Sigmoid colon (tissue), 7 donors: ENCODE results near the gene C1QA. TPM values are rescaled to one million over a fixed set of nuclear protein-coding genes. Genes with fewer than 3 reads are reported as not detected.

Experiments
- DNase-seq: peaks from one replicate; pipeline ENCODE4 v3.0.0-alpha.2; 2019
- H3K27ac ChIP-seq, 4 donors: fragments of 200-600 bp; sonication (generic); one replicate each; pipeline ENCODE4 v1.5.1; 2016 to 2019; ENCODE audit warnings: mild to moderate bottlenecking in 1 of 4
- H3K27me3 ChIP-seq, 3 donors: fragments of 200-600 bp; sonication (generic); one replicate each; pipeline ENCODE4 v1.5.1; 2019; ENCODE audit warnings: mild to moderate bottlenecking in 1 of 3
- H3K36me3 ChIP-seq, 4 donors: fragments of 200-600 bp; sonication (generic); one replicate each; pipeline ENCODE4 v1.5.1; 2016 to 2019
- H3K4me1 ChIP-seq, 4 donors: fragments of 200-600 bp; sonication (generic); one replicate each; pipeline ENCODE4 v1.5.1; 2017 to 2019
- H3K4me3 ChIP-seq, 4 donors: fragments of 200-600 bp; sonication (generic); one replicate each; pipeline ENCODE4 v1.5.1; 2017 to 2019; ENCODE audit warnings: mild to moderate bottlenecking in 2 of 4, moderate library complexity in 1 of 4
- H3K9me3 ChIP-seq, 4 donors: fragments of 200-600 bp in 3 of 4; sonication (generic) in 3 of 4; one replicate each; pipeline versions ENCODE4 v1.5.1 to v1.6.1; 2013 to 2019
- CTCF ChIP-seq, 4 experiments: fragments of 450-650 bp in 3 of 4; fragments of 200-600 bp in 1 of 4; IDR thresholded peaks; one replicate each; pipeline ENCODE4 v1.5.1; 2016 to 2019; ENCODE audit warnings: antibody characterized with exemption in 4 of 4, mild to moderate bottlenecking in 3 of 4, moderate library complexity in 2 of 4
- EP300 ChIP-seq, 4 donors: sonication (generic); formaldehyde crosslinking; IDR thresholded peaks; one replicate each; pipeline ENCODE4 v1.6.1; 2017; ENCODE audit warnings: antibody characterized with exemption in 4 of 4
- POLR2A ChIP-seq, 2 donors: fragments of 450-650 bp; IDR thresholded peaks; one replicate each; pipeline ENCODE4 v1.6.1; 2016; ENCODE audit warnings: antibody characterized with exemption in 2 of 2, mild to moderate bottlenecking in 2 of 2, moderate library complexity in 2 of 2
- POLR2AphosphoS5 ChIP-seq, 4 donors: sonication (generic); formaldehyde crosslinking; IDR thresholded peaks; one replicate each; pipeline ENCODE4 v1.6.1; 2017; ENCODE audit warnings: antibody characterized with exemption in 4 of 4
- whole genome bisulfite sequencing, 2 donors: extraction: QIAGEN DNeasy Blood & Tissue Kit; methylation state at CpG; one replicate each; pipeline ENCODE4 v1.1.7; 2013; 5-methylcytosine and 5-hydroxymethylcytosine counted together
- intact Hi-C: fragments of 100-400 bp; cut with DNase I; formaldehyde crosslinking; loops from one replicate; pipeline ENCODE4 v1.15.1; 2023
- polyA plus RNA-seq, 3 donors: library from polyadenylated mRNA; stranded (reverse); fragments of 200-250 nt; gene quantifications; one replicate each; pipeline ENCODE4 v1.2.3, GENCODE V29; 2013
- total RNA-seq, 4 donors: library from RNA; depleted of rRNA; stranded (reverse); fragments of >200 nt; gene quantifications; one replicate each; pipeline ENCODE4 v1.1.0, GENCODE V29; 2016
- donor health status: healthy with polysubstance abuse.
- donor health status: Bipolar disorder and iron deficiency.
- donor health status: healthy.

The C1QA gene
- total and polyA plus RNA-seq, 7 donors = 80.3 to 523 (median 226) TPM

DNA sequence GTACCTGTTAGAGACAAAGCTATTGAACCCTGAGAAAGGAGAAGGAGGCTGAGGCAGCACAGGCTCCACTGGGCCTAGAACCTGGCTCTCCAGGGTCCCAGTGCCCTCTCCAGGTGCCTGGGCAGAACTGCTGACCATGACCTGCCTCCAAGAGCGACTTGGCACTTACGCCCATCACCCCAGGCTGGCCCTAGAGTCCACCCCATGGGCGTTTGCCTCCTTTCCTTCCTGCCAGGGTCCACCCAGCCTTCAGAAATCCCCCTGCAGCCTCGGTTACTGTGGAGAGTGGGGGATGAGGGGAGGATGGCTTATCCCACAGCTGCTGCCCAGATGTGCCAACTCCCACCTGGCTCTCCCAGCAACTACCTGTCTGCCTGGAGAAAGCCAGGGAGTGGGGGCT is 14.7 kb upstream of the C1QA start:
- no peaks in the 10 kb centered on the region for H3K9me3 ChIP-seq
- H3K27ac ChIP-seq = no peak overlapping the region
- no peak for DNase-seq
- TF ChIP-seq CTCF (IDR thresholded peaks at IDR 0.05) = no peak
- TF ChIP-seq EP300 (IDR thresholded peaks at IDR 0.05) = no peak
- TF ChIP-seq POLR2AphosphoS5 (IDR thresholded peaks at IDR 0.05) = no peak
- no peak for TF ChIP-seq POLR2A (IDR thresholded peaks at IDR 0.05)
- intact Hi-C loops = no loop called here
- H3K4me3 ChIP-seq = no peak overlapping the region
- H3K27me3 ChIP-seq = peaks cover 3 to 87% (median 57%) of the 10 kb centered on the region in 3 donors
- no peaks in the 10 kb centered on the region for H3K4me1 ChIP-seq
- no peaks in the 10 kb centered on the region for H3K36me3 ChIP-seq
- 56 to 60% methylated on average over 4 of the region's 4 CpGs for WGBS, 2 donors

- intact Hi-C loops = no loop called here
- no peak for DNase-seq
- Histone ChIP-seq H3K4me3 (no peak overlapping the region), H3K4me1 (no peaks in the 10 kb centered on the region), H3K36me3 (no peaks in the 10 kb centered on the region), H3K27me3 (peaks cover 3 to 77% (median 58%) of the 10 kb centered on the region in 3 donors), H3K27ac (no peak overlapping the region), H3K9me3 (no peaks in the 10 kb centered on the region)
- WGBS, 2 donors = 37 to 39% methylated on average over 9 of the region's 9 CpGs
- TF ChIP-seq EP300 (IDR thresholded peaks at IDR 0.05) (no peak), POLR2AphosphoS5 (IDR thresholded peaks at IDR 0.05) (no peak), CTCF (IDR thresholded peaks at IDR 0.05) (no peak), POLR2A (IDR thresholded peaks at IDR 0.05) (no peak)
Observed at GRCh38 chr1:22625262-22625925, 11.0 kb upstream of the C1QA start.

GRCh38 chr1:22626237-22627157 is 9.9 kb upstream of the C1QA start:
- H3K36me3 ChIP-seq = no peaks in the 10 kb centered on the region
- TF ChIP-seq CTCF (IDR thresholded peaks at IDR 0.05) (no peak), POLR2A (IDR thresholded peaks at IDR 0.05) (no peak), EP300 (IDR thresholded peaks at IDR 0.05) (no peak), POLR2AphosphoS5 (IDR thresholded peaks at IDR 0.05) (no peak)
- H3K27me3 ChIP-seq = peaks cover 3 to 68% (median 48%) of the 10 kb centered on the region in 3 donors
- H3K4me1 ChIP-seq = no peaks in the 10 kb centered on the region
- no peak for DNase-seq
- intact Hi-C loops = no loop called here
- WGBS, 2 donors = 16 to 24% methylated on average over 20 of the region's 20 CpGs
- H3K9me3 ChIP-seq = no peaks in the 10 kb centered on the region
- no peak overlapping the region for H3K4me3 ChIP-seq
- H3K27ac ChIP-seq = no peak overlapping the region

DNA sequence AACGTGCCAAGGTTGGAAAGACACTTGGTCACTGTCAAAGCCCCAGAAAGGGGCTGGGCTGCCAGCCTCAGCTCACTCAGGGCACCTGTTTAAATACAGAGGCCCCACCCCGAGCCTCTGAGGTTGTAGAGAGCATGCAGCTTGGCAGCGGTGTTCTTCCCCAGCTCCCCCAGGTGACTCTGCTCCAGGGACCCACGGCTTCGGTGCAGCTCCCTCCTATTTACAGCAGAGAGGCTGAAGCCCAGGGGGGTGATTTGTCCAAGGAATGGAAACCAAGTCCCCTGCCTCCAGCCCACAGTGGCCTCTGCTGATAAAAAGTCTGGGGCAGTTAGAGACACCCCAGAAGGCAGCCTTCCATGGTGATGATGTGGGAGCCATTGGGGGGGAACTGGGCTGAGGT is 9.1 kb upstream of the C1QA start:
- no peak for DNase-seq
- Histone ChIP-seq H3K27me3 (peaks cover 3 to 68% (median 43%) of the 10 kb centered on the region in 3 donors), H3K4me1 (no peaks in the 10 kb centered on the region), H3K36me3 (no peaks in the 10 kb centered on the region), H3K9me3 (no peaks in the 10 kb centered on the region), H3K4me3 (no peak overlapping the region), H3K27ac (no peak overlapping the region)
- intact Hi-C loops = no loop called here
- TF ChIP-seq POLR2A (IDR thresholded peaks at IDR 0.05) = no peak
- no peak for TF ChIP-seq POLR2AphosphoS5 (IDR thresholded peaks at IDR 0.05)
- TF ChIP-seq EP300 (IDR thresholded peaks at IDR 0.05) = no peak
- 13 to 48% methylated on average over 5 of the region's 5 CpGs for WGBS, 2 donors
